Endothelial cell of umbilical vein (primary cell): ENCODE data around the gene REPS1. TPM values are rescaled to one million over a fixed set of nuclear protein-coding genes. Genes with fewer than 3 reads are reported as not detected.

Experiments
- BruUV-seq: library from RNA; stranded (reverse); fragments of 400-500 nt; replicated peaks from 2 replicates; lab custom pipeline; 2021; lab: Mats Ljungman, UMichigan
- CTCF ChIA-PET: fragments of 300-600, 350-600 bp; sonication (Branson Sonifier 250); formaldehyde crosslinking; loops from one replicate; lab custom pipeline; 2021; ENCODE audit warnings: antibody characterized with exemption, inconsistent platforms; lab: Charles Lee
- POLR2A ChIA-PET: fragments of 300-600, 350-600 bp; sonication (Branson Sonifier 250); formaldehyde crosslinking; loops from one replicate; lab custom pipeline; 2021; ENCODE audit warnings: antibody characterized with exemption, inconsistent platforms; lab: Charles Lee
- DNase-seq: peaks from one replicate; pipeline ENCODE4 v3.0.0-alpha.2; 2011; ENCODE audit warnings: low read depth, low spot score
- FAIRE-seq: peaks from 2 replicates; lab custom pipeline; 2011; peaks lifted over from hg19 to GRCh38; lab: Jason Lieb, UNC
- H2AFZ ChIP-seq: 2 replicates; pipeline ENCODE4 v1.6.0; 2012; ENCODE audit warnings: low read depth, low read length, control low read depth, inconsistent platforms
- H3K27ac ChIP-seq: 2 replicates; pipeline ENCODE4 v1.5.1; 2011; ENCODE audit warnings: low read depth, mild to moderate bottlenecking, control low read depth, low read length, moderate library complexity; ENCODE audit not compliant: insufficient read depth
- H3K27me3 ChIP-seq, 2 experiments: 2 replicates each; pipeline versions ENCODE4 v1.6.0 to v1.6.1; 2011; ENCODE audit warnings: low read length in 2 of 2, mixed read lengths in 1 of 2; ENCODE audit not compliant: control insufficient read depth in 2 of 2, insufficient read depth in 2 of 2
- H3K36me3 ChIP-seq, 2 experiments: 2 replicates in 1 of 2; 3 replicates in 1 of 2; pipeline ENCODE4 v1.5.1; 2011; ENCODE audit warnings: low read length in 2 of 2, mild to moderate bottlenecking in 1 of 2, moderate library complexity in 1 of 2; ENCODE audit not compliant: control insufficient read depth in 2 of 2, insufficient read depth in 2 of 2; ENCODE audit errors: extremely low read depth in 1 of 2
- H3K4me1 ChIP-seq: 3 replicates; pipeline ENCODE4 v1.5.1; 2011; ENCODE audit warnings: mild to moderate bottlenecking, low read length; ENCODE audit not compliant: control insufficient read depth, insufficient read depth; ENCODE audit errors: extremely low read depth
- H3K4me2 ChIP-seq: 2 replicates; pipeline ENCODE4 v1.6.1; 2011; ENCODE audit warnings: low read length, control low read depth, mixed read lengths; ENCODE audit not compliant: insufficient read depth
- H3K4me3 ChIP-seq, 3 experiments: fragments of 200-600 bp in 1 of 3; sonication (generic), shearing (Covaris generic) in 1 of 3; replicated peaks in 1 of 3; 2 replicates each; pipeline ENCODE4 v1.5.1; 2011 to 2016; ENCODE audit warnings: control low read depth in 3 of 3, low read length in 3 of 3, mild to moderate bottlenecking in 2 of 3, inconsistent platforms in 1 of 3, low read depth in 1 of 3, moderate library complexity in 1 of 3; ENCODE audit not compliant: insufficient read depth in 1 of 3
- H3K79me2 ChIP-seq: 2 replicates; pipeline ENCODE4 v1.6.0; 2012; ENCODE audit warnings: low read length, inconsistent platforms; ENCODE audit not compliant: control insufficient read depth, insufficient read depth
- H3K9ac ChIP-seq: replicated peaks from 2 replicates; pipeline ENCODE3; 2011; ENCODE audit warnings: low read length, control low read depth; ENCODE audit not compliant: insufficient read depth; ENCODE audit errors: extremely low read depth
- H3K9me1 ChIP-seq: replicated peaks from 3 replicates; pipeline ENCODE4 v1.6.0; 2011; ENCODE audit warnings: mild to moderate bottlenecking, low read length; ENCODE audit not compliant: control insufficient read depth, insufficient read depth; ENCODE audit errors: extremely low read depth
- H3K9me3 ChIP-seq: replicated peaks from 2 replicates; pipeline ENCODE4 v1.5.1; 2012; ENCODE audit warnings: low read length, inconsistent platforms; ENCODE audit not compliant: control insufficient read depth, insufficient read depth
- H4K20me1 ChIP-seq: replicated peaks from 2 replicates; pipeline ENCODE3; 2011; ENCODE audit warnings: mild to moderate bottlenecking, low read length; ENCODE audit not compliant: control insufficient read depth, insufficient read depth; ENCODE audit errors: extremely low read depth
- EZH2 ChIP-seq: IDR thresholded peaks from 2 replicates; pipeline ENCODE4 v1.6.1; 2012; ENCODE audit warnings: borderline replicate concordance, low read depth, mild to moderate bottlenecking, moderate library complexity, low read length, inconsistent platforms; ENCODE audit not compliant: severe bottlenecking
- FOS ChIP-seq: IDR thresholded peaks from 2 replicates; pipeline ENCODE4 v1.6.1; 2011; ENCODE audit warnings: mild to moderate bottlenecking, low read length, moderate library complexity, borderline replicate concordance; ENCODE audit not compliant: insufficient read depth
- GATA2 ChIP-seq: IDR thresholded peaks from 2 replicates; pipeline ENCODE4 v1.7.0; 2011; ENCODE audit warnings: low read depth, mild to moderate bottlenecking, moderate library complexity, mixed read lengths, low read length; ENCODE audit not compliant: insufficient read length, insufficient read depth
- JUN ChIP-seq: IDR thresholded peaks from 2 replicates; pipeline ENCODE4 v1.6.1; 2011; ENCODE audit warnings: borderline replicate concordance, low read depth; ENCODE audit not compliant: insufficient read length, insufficient read depth
- MYC ChIP-seq: IDR thresholded peaks from one replicate; pipeline ENCODE4 v1.6.1; 2011; ENCODE audit warnings: mild to moderate bottlenecking, low read depth, low read length
- POLR2A ChIP-seq: IDR thresholded peaks from 2 replicates; pipeline ENCODE4 v1.6.1; 2012; ENCODE audit warnings: low read depth, mild to moderate bottlenecking, control low read depth, low read length
- POLR2AphosphoS5 ChIP-seq: IDR thresholded peaks from 2 replicates; pipeline ENCODE4 v1.6.1; 2012; ENCODE audit warnings: low read depth, mild to moderate bottlenecking, control low read depth, low read length, moderate library complexity; ENCODE audit not compliant: insufficient read depth
- dilution Hi-C: fragments of 300-500 bp; cut with MboI; formaldehyde crosslinking; loops from one replicate; pipeline ENCODE4 v1.15.0; 2019; ENCODE audit warnings: low sequenced_read_pairs; ENCODE audit not compliant: extremely low pct_ligation_motif_present
- intact Hi-C: fragments of 100-400 bp; cut with micrococcal nuclease; formaldehyde crosslinking; loops from one replicate; pipeline ENCODE4 v1.10.0; 2022
- polyA plus RNA-seq, 4 experiments: library from polyadenylated mRNA; depleted of rRNA in 3 of 4; stranded (reverse) in 3 of 4; unstranded in 1 of 4; fragments of >200 nt; gene quantifications; 2 replicates each; pipeline versions ENCODE4 v1.2.1 to v1.2.3, GENCODE V29; 2011 to 2012; ENCODE audit warnings: missing spikeins in 1 of 4
- total RNA-seq: library from RNA; stranded (reverse); gene quantifications from 2 replicates; pipeline ENCODE4 v1.2.3, GENCODE V29; 2021
- TF ChIP-seq, protein P1 (sequence below): IDR thresholded peaks from 2 replicates; pipeline ENCODE4 v1.6.1; 2011; ENCODE audit not compliant: insufficient read depth, insufficient read length
- TF ChIP-seq, protein P2 (sequence below), 2 donors: IDR thresholded peaks; 1 replicate in 1 of 2; 2 replicates in 1 of 2; pipeline ENCODE4 v1.5.1; 2011; ENCODE audit warnings: low read length in 2 of 2, mild to moderate bottlenecking in 2 of 2, moderate library complexity in 2 of 2, control low read depth in 1 of 2, inconsistent platforms in 1 of 2, low read depth in 1 of 2; ENCODE audit not compliant: insufficient read depth in 1 of 2; ENCODE audit errors: extremely low read depth in 1 of 2

REPS1 gene
- total and polyA plus RNA-seq, 2 donors (not counting 3 experiments of a cell fraction or from before 2014, with no cell fraction given): 20.6 to 35.0 TPM

DNA sequence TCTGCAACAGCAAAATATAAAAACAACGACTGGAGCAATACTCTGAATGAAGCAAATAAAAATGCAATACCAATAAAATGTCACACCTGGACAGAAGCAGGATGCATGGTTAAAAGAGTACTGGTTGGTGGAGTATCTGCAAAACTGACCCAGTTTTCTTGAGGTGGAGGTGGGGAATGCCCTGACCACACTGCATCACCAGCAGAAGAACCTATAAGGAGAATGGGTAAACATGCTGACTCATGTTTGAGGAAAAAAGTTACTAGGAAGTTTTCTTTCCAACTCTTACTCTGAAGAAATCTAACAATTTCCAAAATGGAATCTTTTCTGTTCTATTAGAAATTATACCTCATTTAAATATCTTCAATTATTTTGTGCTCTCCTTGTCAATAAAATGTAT lies 43.6 kb downstream of the REPS1 start:
- dilution Hi-C loops (no loop called here), intact Hi-C loops (no loop called here)
- FAIRE-seq (no peak), DNase-seq (peak; percentile 31)
- BruUV-seq: no TSS peak
- H3K4me1 ChIP-seq: no peaks in the 10 kb centered on the region
- H3K9me3 ChIP-seq: no peaks in the 10 kb centered on the region
- ChIA-PET POLR2A (no interaction called here), CTCF (no interaction called here)
- peaks cover 2 to 6% of the 10 kb centered on the region in 2 experiments for H3K36me3 ChIP-seq
- no peaks in the 10 kb centered on the region for H3K27me3 ChIP-seq
- no peak overlapping the region for H3K27ac ChIP-seq
- H3K4me2 ChIP-seq: no peak overlapping the region
- no peak overlapping the region for H3K9ac ChIP-seq
- no peaks in the 10 kb centered on the region for H4K20me1 ChIP-seq
- peaks cover 20% of the 10 kb centered on the region for H3K79me2 ChIP-seq
- no peak overlapping the region for H2AFZ ChIP-seq
- TF ChIP-seq EZH2: no peak
- no peak for TF ChIP-seq MYC
- no peak for TF ChIP-seq JUN
- TF ChIP-seq, protein P1, sequence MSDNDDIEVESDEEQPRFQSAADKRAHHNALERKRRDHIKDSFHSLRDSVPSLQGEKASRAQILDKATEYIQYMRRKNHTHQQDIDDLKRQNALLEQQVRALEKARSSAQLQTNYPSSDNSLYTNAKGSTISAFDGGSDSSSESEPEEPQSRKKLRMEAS: no peak
- peak; percentile 25 for TF ChIP-seq FOS
- no peak overlapping the region for H3K4me3 ChIP-seq
- H3K9me1 ChIP-seq: no peaks in the 10 kb centered on the region

DNA sequence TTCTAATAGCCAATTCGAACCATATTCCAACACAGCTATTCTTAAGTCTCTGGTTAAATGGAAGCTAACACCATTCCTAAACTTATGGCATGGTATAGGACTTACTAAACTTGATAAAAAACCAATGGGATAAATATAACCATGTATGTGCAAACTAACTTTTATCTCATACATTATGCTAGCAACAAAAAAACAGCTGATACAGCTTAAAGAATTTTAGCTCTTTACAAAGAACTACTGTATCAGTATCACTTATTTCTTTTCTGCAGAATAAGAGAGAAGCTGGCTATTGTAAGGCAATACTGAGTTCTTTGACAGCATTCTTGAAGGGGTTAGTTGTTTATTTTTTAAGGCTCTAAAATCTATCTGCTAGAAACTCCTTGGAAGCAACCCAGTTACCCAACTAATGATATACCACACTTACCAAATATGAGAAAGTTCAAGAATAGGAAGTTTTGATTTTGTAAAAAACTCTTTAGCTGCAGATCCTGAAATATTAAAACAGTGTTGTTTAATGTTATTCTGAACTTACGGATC lies 44.9 kb downstream of the REPS1 start:
- DNase-seq (no peak), FAIRE-seq (no peak)
- no peaks in the 10 kb centered on the region for H3K4me1 ChIP-seq
- H3K9ac ChIP-seq: no peak overlapping the region
- no peak overlapping the region for H2AFZ ChIP-seq
- H3K36me3 ChIP-seq: peaks cover 2 to 6% of the 10 kb centered on the region in 2 experiments
- dilution Hi-C loops (no loop called here), intact Hi-C loops (no loop called here)
- no peak overlapping the region for H3K4me3 ChIP-seq
- no peak overlapping the region for H3K27ac ChIP-seq
- BruUV-seq: no TSS peak
- H3K27me3 ChIP-seq: no peaks in the 10 kb centered on the region
- ChIA-PET CTCF (interaction anchor here (1.0 to 1.2 kb wide), 2 partner anchors 12 to 13 kb away, joined by 3 to 5 read pairs; no protein-coding TSS in a partner anchor), POLR2A (no interaction called here)
- H3K9me1 ChIP-seq: no peaks in the 10 kb centered on the region
- H3K4me2 ChIP-seq: no peak overlapping the region
- peaks cover 11% of the 10 kb centered on the region for H3K79me2 ChIP-seq
- H4K20me1 ChIP-seq: no peaks in the 10 kb centered on the region
- no peaks in the 10 kb centered on the region for H3K9me3 ChIP-seq
- TF ChIP-seq, protein P2, sequence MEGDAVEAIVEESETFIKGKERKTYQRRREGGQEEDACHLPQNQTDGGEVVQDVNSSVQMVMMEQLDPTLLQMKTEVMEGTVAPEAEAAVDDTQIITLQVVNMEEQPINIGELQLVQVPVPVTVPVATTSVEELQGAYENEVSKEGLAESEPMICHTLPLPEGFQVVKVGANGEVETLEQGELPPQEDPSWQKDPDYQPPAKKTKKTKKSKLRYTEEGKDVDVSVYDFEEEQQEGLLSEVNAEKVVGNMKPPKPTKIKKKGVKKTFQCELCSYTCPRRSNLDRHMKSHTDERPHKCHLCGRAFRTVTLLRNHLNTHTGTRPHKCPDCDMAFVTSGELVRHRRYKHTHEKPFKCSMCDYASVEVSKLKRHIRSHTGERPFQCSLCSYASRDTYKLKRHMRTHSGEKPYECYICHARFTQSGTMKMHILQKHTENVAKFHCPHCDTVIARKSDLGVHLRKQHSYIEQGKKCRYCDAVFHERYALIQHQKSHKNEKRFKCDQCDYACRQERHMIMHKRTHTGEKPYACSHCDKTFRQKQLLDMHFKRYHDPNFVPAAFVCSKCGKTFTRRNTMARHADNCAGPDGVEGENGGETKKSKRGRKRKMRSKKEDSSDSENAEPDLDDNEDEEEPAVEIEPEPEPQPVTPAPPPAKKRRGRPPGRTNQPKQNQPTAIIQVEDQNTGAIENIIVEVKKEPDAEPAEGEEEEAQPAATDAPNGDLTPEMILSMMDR (IDR thresholded peaks at IDR 0.05; ENCODE audit: extremely low read depth in 1 of 2, insufficient read depth in 1 of 2, low read depth in 1 of 2, low read length in 2 of 2): no peak
- TF ChIP-seq POLR2AphosphoS5 (no peak), GATA2 (no peak), POLR2A (no peak), FOS (no peak), EZH2 (no peak)
- TF ChIP-seq, protein P1: no peak
